Measurements from ENCODE around the gene HEATR1. TPM values are rescaled to one million over a fixed set of nuclear protein-coding genes. Genes with fewer than 3 reads are reported as not detected.

HEATR1 gene
- total RNA-seq, 2 donors from 2014 or later: 15.3 to 26.6 TPM

DNA sequence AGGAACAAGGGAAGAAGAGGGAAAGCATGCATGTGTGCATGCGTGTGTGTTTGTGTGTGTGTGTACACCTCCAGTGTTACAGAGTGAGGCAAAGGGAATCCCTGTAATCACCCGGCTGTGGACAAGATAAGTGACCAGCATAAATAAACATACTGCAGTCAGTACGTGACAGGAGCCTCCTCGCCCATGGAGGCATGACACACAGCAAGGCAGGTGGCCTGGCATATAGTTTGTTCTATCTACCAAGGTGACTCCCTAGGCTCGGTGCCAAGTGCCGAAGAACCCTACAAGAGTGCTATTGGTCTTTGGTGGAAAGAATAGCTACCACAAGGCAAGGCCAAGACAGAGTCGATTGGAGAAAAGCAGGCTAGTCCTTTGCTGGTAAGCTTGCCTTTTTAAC lies 31.7 kb upstream of the HEATR1 start:
- Histone ChIP-seq H3K4me3 (no peak overlapping the region), H3K9me3 (no peaks in the 10 kb centered on the region), H3K36me3 (no peaks in the 10 kb centered on the region), H3K27ac (no peak overlapping the region), H3K9ac (ENCODE audit: low read depth in 2 of 2, low read length in 2 of 2) (no peak overlapping the region), H3K27me3 (no peaks in the 10 kb centered on the region), H3K4me1 (no peaks in the 10 kb centered on the region)
- TF ChIP-seq, protein P1, sequence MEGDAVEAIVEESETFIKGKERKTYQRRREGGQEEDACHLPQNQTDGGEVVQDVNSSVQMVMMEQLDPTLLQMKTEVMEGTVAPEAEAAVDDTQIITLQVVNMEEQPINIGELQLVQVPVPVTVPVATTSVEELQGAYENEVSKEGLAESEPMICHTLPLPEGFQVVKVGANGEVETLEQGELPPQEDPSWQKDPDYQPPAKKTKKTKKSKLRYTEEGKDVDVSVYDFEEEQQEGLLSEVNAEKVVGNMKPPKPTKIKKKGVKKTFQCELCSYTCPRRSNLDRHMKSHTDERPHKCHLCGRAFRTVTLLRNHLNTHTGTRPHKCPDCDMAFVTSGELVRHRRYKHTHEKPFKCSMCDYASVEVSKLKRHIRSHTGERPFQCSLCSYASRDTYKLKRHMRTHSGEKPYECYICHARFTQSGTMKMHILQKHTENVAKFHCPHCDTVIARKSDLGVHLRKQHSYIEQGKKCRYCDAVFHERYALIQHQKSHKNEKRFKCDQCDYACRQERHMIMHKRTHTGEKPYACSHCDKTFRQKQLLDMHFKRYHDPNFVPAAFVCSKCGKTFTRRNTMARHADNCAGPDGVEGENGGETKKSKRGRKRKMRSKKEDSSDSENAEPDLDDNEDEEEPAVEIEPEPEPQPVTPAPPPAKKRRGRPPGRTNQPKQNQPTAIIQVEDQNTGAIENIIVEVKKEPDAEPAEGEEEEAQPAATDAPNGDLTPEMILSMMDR (IDR thresholded peaks at IDR 0.05): no peak
- intact Hi-C loops (cut with DNase I): no loop called here
- DNase-seq: no peak

DNA sequence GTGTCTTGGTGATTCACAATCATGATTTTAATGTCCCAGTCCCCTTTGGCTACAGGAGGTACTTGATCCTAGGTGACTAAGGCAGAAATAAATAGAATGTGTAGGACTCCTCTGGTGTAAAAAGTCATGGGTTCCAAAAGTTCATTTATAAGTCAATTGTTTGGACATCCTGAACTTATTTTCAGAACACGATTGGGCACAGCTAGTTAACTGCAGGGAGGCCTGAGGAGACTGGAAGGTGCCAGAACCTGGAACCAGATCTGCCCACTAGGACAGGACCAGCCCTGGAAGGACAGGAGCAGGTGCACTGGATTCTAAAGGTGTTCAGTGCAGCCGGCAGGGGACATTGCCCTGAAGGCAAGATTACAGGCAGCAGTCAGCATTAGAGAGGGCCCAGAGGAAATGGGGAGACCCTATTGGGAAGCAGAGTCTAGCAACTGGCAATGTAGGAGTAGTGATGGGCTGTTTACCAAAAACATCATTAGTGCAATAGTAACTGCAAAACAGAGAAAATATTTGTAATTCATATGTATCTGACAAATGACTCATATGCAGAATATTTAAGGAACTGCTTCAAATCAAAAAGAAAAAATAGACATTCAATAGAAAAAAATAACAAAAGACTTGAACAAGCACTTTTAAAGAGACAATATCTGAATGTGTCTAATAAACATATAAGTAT lies 23.6 kb upstream of the HEATR1 start:
- intact Hi-C loops (cut with DNase I): no loop called here
- Histone ChIP-seq H3K27ac (no peak overlapping the region), H3K4me3 (no peak overlapping the region), H3K27me3 (no peaks in the 10 kb centered on the region), H3K4me1 (no peaks in the 10 kb centered on the region), H3K36me3 (no peaks in the 10 kb centered on the region), H3K9me3 (no peaks in the 10 kb centered on the region), H3K9ac (ENCODE audit: low read depth in 2 of 2, low read length in 2 of 2) (no peak overlapping the region)
- TF ChIP-seq, protein P1 (IDR thresholded peaks at IDR 0.05): no peak
- no peak for DNase-seq

DNA sequence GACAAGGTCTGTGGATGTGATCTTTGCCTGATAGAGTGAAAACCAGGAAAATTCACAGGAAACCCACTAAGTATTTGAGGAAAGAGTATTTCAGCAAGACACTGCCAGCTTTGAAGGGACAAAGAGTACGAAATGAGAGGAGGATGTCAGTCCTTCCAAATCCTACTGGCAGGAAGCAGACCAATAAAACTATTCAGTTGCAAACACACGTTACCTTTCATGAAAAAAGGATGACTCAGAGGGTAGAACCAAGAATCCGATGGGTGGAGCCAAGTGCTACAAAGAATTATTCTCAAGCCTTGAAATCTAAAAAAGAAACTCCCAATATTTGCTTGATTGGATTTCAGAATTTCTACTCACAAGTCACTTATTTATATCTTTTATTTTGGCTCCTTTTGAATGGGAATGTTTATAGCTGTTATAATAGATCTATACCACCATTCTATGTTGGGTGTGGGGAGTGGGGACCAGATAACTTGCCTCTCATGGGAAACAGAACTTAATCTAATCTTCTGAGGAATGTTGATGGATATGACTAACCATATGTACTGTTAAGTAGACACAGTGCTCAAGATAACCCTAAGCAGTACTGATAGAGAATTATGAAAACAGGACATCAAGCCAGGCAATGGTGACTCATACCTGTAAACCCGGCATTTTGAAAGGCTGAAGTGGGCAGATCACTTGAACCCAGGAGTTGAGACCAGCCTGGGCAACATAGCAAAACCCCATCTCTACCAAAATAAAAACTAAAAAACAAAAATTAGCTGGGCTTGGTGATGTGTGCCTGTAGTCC lies 19.3 kb upstream of the HEATR1 start:
- Histone ChIP-seq H3K36me3 (no peaks in the 10 kb centered on the region), H3K4me3 (no peak overlapping the region), H3K9ac (ENCODE audit: low read depth in 2 of 2, low read length in 2 of 2) (no peak overlapping the region), H3K27me3 (no peaks in the 10 kb centered on the region), H3K9me3 (no peaks in the 10 kb centered on the region), H3K4me1 (no peaks in the 10 kb centered on the region), H3K27ac (no peak overlapping the region)
- no peak for DNase-seq
- intact Hi-C loops (cut with DNase I): no loop called here
- TF ChIP-seq, protein P1 (IDR thresholded peaks at IDR 0.05): no peak

DNA sequence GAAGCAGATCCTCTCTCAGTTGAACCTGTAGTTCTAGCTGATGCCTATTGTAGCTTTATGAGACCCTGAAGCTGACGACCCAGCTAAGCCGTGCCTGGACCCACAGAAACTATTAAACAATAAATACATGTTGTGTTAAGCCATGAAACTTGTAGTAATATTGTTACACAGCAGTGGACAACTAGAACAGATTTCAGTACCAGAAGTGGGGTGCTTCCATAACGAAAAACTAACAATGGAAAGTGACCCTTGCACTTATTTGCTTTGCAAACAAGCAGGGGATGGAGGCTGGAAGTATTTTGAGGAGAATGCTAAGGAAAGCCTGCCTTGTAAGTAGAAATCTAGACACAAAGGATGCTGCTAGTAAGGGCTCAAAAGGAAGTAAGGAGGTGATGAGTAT lies 18.1 kb upstream of the HEATR1 start:
- H3K27me3 ChIP-seq: no peaks in the 10 kb centered on the region
- no peaks in the 10 kb centered on the region for H3K4me1 ChIP-seq
- H3K9ac ChIP-seq (ENCODE audit: low read depth in 2 of 2, low read length in 2 of 2): no peak overlapping the region
- TF ChIP-seq, protein P1 (IDR thresholded peaks at IDR 0.05): no peak
- H3K27ac ChIP-seq: no peak overlapping the region
- H3K4me3 ChIP-seq: no peak overlapping the region
- intact Hi-C loops (cut with DNase I): no loop called here
- no peak for DNase-seq
- no peaks in the 10 kb centered on the region for H3K36me3 ChIP-seq
- H3K9me3 ChIP-seq: no peaks in the 10 kb centered on the region

DNA sequence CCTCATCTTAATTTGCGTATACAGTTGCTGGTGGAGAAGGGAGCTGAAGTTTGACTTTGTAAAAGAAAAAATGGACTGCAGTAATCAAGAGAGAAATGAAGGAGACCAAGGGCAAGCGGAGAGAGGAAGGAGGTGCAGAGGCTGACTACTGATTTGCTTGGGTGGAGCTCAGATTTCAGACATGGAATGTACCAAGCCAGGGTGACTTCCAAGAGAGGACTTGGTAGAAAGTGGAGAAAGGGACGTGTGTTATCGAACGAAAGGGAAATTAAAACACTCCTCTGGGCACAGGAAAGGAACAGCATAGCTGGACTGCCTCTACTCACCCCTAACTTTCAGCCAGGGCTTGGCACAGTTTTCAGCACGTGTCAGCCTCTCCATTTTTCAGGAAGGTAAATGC lies 15.1 kb upstream of the HEATR1 start:
- intact Hi-C loops (cut with DNase I): no loop called here
- Histone ChIP-seq H3K9me3 (no peaks in the 10 kb centered on the region), H3K4me1 (no peaks in the 10 kb centered on the region), H3K27ac (no peak overlapping the region), H3K36me3 (no peaks in the 10 kb centered on the region), H3K9ac (ENCODE audit: low read depth in 2 of 2, low read length in 2 of 2) (no peak overlapping the region), H3K4me3 (no peak overlapping the region), H3K27me3 (no peaks in the 10 kb centered on the region)
- DNase-seq: no peak
- TF ChIP-seq, protein P1 (IDR thresholded peaks at IDR 0.05): no peak

All from colonic mucosa (tissue), 4 donors.